Non-pigmented ciliary epithelial cell (primary cell): ENCODE measurements around the gene DDO.
A peak's percentile ranks its signal among the peaks of the same experiment; 100 is the strongest.

ENCODE experiments used
- DNase-seq: peaks from one replicate; pipeline ENCODE4 v3.0.0-alpha.2; 2010; ENCODE audit warnings: low read depth

Gene DDO

DNA sequence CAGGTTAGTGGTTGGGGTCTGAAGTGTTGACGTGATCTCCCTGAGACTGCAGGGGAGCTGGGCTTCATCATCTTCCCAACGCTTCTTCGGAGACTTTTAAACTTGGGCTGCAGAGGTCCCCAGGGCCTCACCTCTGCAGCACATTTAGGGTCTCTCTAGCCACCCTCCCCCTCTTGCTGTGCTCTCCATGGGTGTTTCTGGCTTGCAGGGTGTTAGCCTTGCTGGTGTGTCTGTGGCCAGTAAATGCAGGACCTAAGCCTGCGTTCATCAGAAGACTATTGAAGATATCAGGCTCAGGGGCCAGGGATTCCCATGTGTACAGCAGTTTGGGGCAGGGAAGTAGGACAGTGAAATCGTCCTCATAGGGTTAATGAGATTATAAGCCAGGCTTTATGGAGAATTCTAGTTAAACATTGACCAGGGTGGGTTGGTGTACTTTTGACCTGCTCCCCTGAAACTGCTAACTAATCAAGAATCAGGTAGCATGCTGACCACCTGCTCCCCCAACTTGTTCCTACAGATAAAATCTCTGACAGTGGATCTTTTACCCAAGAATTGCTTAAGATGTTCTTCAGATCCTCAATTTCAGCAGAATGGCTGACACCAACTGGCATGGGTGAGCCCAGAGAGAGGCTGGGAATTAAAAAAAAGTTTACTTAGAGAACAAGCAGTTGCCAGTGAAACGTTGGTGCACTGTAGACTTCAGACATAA is 3.8 kb upstream of the DDO start:
- DNase-seq, result no peak

DNA sequence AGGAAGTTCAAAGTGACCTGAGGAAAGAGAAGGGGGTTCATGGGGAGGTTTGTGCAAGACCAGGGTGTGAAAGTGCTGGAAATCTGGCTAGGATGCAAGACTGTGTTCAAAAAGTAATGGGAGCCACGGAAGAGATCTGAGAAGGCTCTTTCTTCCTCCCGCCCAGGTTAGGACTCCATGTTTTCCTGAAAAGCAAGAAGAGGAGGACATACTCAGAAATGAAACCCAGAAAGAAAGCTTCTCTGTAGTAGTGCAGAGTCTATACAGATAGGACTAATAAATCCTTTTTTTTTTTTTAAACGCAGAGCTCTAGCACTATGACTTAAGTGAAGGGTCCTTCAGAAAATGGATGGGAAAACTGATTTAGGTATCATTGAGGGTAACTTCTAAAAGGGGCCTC is 3.2 kb upstream of the DDO start:
- no peak for DNase-seq

DNA sequence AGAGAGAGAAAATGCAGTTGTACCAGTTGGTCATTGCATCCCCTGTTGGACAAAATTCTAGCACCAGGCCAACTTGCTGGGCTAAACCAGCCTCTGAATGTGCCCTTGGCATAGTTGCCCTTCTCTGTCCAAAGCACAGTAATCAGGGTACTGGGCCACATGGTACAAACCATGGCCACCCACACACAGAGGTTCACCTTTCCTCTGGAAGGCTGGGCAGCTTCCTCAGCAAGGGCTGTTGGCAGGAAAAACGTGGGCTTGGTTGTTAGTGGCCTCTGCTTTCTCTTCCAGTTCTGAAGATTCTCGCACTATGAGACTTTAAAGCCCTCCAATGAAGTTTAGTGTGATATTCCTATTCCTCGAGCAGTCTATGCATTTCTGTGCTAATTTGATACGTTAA is 706 bp downstream of the DDO start:
- no peak for DNase-seq

DNA sequence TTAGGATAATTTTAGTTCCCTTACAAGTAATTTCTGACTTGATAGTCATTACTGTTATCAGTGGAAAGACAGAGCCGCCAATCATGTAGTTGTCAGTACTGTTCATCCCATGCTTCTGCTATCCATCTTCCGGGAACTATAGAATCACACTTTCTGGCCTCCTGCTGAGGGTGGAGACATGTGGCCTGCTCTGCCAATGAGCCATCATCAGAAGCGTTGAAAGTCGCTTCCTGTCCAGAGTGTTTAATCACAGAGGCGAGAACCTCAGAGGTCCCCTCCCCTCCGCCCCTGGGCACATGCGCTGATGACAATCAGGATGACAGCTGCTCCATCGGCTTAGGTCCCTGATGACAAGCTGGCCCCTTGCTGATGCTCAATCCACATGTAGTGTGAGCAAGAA is 3.0 kb downstream of the DDO start:
- DNase-seq, result no peak

DNA sequence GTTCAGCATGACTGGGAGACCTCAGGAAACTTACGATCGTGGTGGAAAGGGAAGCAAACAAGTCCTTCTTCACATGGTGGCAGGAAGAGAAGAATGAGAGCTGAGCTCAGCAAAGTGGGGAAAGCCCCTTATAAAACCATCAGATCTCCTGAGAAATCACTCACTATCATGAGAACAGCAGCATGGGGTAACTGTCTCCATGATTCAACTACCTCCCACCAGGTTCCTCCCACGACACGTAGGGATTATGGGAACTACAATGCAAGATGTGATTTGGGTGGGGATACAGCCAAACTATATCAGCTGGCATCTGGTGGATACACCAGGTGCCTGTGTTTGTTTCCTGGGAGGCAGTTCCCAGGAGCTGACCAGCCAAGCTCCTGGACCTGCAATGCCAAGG is 4.9 kb downstream of the DDO start:
- DNase-seq, result no peak

DNA sequence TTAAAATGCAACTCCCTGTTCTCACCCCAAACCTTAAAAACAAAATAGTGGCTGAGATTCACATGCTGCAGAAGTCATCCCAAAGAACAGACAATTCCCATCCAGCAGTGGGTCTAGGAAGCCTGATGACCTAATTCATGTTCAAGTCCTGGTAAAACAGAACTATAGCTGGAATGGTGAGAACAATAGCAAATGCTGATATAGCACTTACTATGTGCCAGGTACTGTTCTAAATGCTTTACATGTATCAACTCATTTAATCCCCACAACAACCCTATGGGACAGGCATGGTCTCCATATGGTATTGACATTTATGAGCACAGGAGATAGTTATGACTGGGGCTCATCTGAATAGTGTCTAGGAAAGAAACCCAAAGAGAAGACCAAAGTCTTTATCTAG is 5.6 kb downstream of the DDO start:
- no peak for DNase-seq

DNA sequence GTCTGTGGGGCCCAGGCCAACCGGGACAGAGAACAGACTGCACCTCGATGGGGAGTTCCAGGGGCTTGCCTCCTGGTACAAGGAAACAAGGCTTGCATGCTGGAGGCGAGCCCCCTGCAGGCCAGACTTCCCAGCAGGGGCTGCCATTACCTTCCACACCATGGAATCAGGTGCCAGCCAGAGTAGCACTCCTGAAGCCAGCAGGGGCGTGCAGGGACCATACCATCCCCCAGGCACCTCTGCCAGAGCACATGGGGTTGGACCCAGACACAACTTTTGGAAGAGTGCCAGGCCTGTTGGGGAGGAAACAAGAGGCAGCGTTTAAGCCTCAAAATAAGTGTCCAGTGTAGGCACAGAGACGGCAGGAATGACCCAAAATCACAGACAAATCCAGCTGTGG is 6.5 kb downstream of the DDO start:
- no peak for DNase-seq

DNA sequence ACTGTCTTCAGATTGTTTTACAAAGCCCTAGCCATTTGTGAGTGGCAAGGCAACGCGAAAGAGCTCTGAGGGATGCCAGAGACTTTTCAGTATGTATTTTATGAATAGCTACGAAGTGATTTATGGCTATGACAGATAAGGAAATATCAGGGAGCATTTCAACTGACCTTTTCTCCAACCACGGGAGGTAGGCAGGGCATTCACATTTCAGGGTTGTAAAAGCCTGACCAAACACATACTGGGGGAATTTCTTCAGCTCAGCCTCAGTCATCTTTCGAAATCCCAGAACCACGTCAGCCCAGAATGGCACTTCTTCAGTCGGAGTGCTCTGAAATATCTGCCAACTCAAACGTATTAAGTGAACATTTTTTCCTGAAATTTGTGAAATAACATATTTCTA is 10.8 kb downstream of the DDO start:
- DNase-seq, result no peak

DNA sequence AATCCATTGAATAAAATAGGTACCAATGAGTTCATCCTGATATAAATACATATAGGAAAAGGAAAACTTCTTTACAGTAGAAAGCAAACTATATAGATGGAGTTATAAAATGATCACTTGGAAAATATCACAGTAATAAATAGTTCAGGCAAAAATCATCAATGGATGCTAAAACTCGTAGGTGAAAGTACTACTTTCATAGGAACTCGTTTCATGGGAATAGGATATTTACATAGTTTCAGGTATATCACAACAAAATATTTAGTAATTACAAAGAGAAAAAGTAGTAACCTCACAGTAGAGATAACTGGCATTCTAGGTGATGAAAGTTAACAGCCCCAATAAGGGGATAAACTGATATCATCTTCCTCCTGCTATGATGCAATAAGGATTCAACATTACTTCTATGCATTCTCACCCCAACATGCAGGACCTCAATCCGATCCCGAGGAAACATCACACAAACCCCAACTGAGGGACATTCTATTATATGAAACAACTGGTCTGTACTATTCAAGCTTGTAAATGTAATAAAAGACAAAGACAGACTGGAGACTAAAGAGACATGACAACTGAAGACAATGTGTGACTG is 13.7 kb downstream of the DDO start:
- no peak for DNase-seq

DNA sequence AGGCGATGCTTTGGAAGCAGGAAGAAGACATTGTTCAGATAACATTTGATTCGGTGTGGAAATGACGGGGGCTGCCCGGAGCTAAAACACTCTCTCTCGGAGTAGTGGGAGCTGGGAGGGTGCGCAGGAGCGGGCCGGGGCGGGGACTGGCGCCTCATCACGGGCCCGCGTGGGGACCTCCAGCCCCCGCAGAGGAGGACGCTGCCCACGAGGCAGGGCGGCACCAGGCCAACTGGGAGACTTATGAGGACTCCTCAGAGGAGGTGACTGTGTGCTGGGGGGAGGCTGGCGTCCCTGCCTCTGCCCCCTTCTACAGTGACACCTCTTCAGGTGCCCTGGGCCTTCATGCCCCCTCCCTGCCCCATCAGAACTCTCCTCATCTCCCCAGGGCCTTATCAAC is 15.2 kb downstream of the DDO start:
- no peak for DNase-seq

DNA sequence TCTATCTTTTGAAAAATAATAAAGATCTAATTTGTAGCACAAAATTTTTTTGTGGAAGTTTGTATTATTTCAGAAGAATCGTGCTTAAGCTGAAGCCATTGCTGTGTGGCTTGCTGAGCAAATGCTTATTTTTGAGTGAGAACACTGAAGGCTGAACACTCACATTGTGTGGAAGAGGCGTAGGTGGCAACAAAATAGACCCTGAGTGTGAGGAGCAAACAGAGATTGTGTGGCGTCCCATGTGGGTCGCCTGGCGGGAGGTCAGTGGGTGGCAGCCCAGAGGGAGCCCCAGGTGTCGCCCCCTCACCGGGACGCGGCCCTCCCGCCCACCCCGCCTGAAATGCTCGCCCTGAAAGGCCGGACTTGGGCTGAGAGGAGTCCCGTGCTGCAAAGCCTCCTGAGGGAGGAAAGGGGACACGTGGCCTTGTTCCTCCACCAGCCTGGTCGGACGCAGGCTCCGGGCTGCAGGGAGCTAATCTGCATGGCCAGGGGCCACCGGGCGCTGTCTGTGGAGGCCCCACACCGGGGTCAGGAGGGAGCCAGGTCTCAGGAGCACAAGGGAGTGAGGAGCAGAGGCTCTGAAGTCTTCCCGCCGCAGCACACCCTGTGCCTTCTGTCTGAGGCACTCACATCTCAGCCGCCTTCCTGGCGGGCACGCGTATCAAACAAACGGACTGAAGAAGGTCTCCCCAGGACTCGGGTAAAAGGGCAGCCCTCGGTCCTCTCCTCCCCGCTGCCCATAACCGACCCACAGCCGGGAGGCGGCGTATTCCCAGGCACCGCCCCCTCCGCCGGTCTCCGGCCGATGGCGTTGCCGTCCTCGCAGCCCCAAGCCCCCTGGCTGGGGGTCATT is 15.9 kb downstream of the DDO start:
- DNase-seq, result no peak

DNA sequence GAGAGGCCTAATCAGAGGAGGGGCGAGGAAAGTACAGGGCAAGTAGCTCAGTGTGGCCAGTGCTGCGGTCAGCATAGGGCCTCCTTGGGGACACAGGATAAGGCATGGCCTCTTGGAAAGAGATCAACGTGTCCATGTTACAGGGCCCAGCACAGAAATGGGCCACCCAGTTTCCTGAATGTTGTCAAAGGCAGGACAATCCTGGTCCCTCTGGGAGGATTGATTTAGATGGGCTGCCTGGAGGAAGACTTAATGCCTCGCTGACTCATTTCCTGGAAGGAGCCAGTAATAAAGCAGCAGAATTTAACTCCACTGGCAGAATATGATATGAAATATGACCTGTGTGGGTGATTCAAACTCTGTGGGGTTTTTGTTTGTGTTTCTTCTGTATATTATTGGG is 16.6 kb downstream of the DDO start:
- DNase-seq, result peak; percentile 20

DNA sequence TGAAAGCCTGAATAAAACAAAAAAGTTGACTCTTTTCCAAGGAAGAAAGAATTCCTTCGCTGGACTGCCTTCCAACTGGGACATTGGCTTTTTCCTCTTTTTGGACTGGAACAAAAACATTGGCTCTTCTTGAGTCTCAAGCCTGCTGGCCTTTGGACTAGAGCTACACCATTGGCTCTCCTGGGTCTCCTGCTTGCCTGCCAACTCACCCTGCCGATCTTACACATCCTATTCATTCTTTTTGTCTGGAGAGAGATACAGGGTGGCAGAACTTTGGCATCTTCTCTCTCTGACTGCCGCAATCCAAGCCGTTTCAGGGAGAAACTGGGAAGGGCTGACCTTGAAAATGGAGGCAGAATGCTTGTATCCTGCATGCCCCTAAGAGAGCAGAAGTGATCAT is 20.2 kb downstream of the DDO start:
- DNase-seq, result no peak

DNA sequence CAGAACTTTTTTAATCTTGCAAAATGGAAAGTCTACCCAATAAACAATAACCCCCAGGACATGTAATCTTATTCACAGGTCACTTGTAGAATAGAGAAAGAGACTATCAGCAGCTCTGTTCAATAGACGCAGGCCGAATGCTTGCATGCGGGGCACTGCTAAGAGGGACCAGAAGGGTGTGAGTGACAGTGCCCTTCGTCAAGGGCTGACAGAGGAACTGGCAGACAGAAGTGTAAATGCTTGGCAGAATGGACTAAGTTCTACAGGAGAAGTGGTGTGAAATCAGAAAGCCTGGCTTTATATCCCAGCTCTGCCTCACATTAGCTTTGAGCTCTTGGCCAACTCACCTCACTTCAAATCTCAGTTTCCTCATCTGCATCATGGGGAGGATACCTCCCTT is 21.0 kb downstream of the DDO start:
- DNase-seq, result no peak

DNA sequence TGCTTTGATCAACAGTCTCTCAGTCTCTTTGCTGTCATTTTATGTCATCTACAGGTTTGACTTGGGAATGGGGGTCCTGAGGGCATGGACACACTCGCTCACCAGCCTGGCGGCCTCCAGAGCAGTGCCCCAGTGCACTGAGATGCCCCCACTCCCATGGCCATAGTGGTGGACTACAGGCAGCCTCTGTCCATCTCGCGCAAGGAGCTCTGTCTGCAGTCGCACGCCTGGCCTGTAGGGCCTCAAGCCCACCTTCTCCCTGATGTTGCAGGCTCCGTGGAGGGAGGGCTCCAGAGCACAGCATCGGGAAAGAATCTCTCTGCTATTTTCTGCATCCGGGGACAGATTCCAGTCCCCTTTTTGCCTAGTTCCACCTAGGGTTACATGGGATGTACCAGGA is 22.6 kb downstream of the DDO start:
- DNase-seq, result no peak

DNA sequence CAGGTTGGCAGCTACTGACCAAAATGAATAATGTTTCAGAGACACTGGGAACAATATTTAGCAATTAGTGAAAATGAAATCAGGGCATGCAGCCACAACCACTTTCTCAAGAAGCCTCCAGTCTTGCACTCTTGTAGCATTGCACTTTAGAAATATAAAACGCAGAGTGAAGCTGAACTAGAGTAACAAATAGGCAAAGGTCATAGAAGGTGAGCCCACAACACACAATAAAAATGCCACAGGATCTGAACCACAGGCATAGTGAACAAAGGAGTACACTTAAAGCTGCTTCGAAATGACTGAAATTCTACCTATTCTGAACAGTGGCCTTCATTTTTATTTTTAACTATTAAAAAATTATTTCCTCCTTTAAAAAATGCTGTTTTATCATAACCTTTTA is 25.0 kb downstream of the DDO start:
- DNase-seq, result no peak

DNA sequence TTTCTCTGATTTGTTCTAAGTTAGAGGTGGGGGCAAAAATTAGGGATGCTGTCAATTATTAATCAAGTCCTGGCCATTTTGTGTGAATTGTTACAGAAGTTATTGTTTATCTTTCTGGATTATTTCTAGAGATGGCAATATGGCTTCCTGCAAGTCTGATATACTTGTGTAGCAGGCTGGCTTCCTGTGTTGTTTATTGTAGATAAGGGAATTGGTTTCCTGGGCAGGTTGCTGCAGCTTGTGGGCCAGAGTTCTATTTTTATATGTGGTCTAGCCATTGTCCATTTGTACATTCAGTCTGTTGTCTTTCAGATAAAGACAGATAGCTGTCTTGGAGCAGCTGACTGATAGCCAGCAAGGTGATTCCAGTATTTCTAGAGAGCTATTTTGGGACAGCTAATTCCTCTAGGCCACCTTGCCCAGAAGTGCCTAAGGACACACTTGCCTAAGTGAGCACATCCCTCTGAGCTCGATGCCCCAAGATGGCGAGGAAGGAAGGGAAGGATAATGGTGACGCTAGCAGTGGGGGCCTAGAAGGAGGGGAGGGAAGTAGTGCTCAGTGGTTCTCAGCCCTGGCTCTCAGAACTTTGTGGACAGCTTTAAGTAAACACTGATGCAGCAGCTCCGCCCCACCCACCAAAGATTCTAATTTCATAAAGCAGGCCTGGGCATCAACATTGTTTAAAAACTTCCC is 25.5 kb downstream of the DDO start:
- DNase-seq, result no peak

DNA sequence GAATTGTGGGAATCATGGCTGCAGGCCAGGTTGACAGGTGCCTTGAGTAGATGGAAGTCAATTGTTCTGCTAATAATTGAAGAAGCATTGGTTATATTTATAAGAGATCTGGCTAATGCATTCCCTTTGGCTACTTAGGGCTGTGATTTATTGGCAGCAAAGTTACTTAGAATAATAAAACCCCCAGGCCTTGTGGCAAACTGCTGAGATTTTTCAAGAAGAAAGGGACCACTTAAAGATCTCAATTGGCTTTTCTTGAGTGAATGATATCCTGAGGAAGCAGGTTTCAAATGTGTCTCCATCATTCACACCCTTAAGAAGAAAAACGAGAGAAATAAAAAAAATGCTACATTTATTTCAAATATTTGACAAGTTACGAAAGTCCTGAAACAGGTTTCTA is 27.4 kb downstream of the DDO start:
- no peak for DNase-seq

DNA sequence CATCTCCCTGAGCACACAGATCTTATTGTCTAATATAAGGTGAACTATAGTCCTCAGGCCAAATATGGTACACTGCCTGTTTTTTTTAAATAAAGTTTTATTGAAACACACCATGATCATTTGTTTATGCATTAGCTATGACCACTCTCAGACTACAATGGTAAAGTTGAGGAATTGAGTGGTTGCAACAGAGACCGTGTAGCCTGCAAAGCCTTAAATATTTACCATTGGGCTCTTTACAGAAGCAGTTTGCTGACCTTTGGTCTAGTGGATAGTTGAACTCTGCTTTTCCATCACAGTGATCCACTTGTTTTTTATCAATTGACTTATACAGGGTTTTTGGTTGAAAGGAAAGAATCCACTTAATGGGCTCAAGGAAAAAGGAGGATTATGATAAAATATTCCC is 29.9 kb downstream of the DDO start:
- no peak for DNase-seq

DNA sequence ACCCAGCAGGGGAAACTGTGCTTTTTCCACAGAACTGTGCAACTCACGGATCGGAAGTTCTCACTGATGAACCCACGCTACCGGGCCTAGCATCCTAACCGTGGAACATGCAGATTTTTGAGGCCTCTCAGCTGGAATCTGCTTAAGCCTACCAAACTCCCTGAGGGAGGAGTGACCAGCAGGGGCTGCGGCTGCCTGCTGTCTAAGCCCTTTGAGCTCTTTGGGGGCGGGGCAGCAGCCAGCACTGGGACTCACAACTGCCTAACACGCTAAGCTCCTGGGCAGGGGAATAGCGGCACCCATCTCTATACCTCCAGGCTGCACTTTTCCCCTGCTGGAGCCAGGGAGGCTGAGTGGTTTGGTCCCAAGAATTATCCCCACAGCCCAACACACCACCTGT is 36.8 kb downstream of the DDO start:
- no peak for DNase-seq

DNA sequence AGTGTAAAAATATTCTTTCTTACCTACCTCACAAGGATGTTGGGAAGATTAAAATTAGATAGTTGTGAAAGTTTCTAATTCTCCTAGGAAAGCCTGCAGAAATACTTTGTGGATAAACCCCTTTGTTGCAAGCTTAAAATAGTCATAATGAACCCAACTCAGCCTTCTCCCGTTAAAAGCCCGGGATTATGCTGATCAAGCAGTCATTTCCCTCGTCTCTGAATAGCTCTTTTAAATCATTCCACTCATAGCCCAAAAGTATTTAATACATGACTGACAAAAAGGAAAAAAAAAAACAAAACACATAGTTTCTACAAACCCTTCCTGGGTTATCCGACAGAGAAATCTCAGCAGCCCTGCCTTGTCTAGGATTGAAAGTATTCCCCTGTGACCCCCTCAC is 46.3 kb downstream of the DDO start:
- no peak for DNase-seq

DNA sequence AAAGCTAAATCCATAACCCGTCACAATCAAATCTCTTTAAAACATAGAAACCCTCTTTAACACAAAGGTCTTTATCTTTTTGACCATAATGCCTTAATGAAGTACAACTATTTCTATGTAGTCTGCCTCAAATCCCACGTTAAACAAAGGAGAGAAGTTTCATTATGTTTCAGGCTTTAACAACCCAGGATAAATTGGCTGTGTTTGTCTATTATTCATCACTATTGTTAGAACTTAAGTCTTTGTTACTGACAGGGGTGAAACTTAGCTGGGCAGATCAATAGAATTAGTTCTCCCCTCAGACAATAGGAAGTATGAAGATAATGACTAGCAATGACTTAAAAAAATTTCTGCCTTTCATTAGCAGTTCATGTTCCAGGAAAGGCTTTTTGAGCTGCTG is 47.1 kb downstream of the DDO start:
- no peak for DNase-seq

DNA sequence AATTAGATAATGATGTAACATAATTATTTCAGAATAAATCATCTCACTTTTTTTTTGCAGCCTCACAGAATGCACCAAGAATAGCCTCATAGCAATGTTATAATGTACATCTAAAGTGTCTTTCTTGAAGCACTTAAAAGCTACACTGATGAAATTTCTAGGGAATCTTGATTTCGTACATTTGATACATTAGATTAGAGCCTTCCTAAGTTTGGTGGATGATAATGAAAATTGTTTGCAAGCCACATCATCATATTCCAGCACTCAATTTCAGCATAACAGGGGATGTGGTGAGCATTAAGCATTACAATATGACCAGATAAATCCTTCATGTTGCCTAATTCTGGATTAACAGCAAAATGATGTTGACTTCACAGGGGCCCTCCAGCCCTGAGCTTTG is 47.5 kb downstream of the DDO start:
- no peak for DNase-seq
